Activated naive CD8-positive, alpha-beta T cell treated with anti-CD3 and anti-CD28 coated beads, Interleukin-2, amount 50 U/mL, for 16 hours (primary cell): ENCODE measurements around the gene PPP2R2C.

ENCODE experiments used
- DNase-seq: peaks from one replicate; pipeline ENCODE4 v3.0.0-alpha.2; 2020; ENCODE audit warnings: low read depth, low spot score

PPP2R2C gene

GRCh38 chr4:6272863-6273660, 199.4 kb downstream of the PPP2R2C start:
- DNase-seq: no peak

- no peak for DNase-seq
Observed at GRCh38 chr4:6271701-6272465, 200.5 kb downstream of the PPP2R2C start.

- no peak for DNase-seq
Observed at GRCh38 chr4:6271206-6271605, 201.2 kb downstream of the PPP2R2C start.

- no peak for DNase-seq
Observed at GRCh38 chr4:6270636-6271121, 201.7 kb downstream of the PPP2R2C start.
